SK-N-SH (cell line): Measurements from ENCODE around the gene ASIC2.

Experiments
- POLR2AphosphoS5 ChIP-seq: IDR thresholded peaks from 2 replicates; pipeline ENCODE4 v1.6.1; 2012; ENCODE audit warnings: low read depth, low read length
- RAD21 ChIP-seq: IDR thresholded peaks from 2 replicates; pipeline ENCODE4 v1.6.1; 2012; ENCODE audit warnings: mild to moderate bottlenecking, low read length
- RXRA ChIP-seq: IDR thresholded peaks from 2 replicates; pipeline ENCODE4 v1.4.0; 2012; ENCODE audit warnings: low read depth, mild to moderate bottlenecking, borderline replicate concordance
- TEAD4 ChIP-seq: IDR thresholded peaks from 2 replicates; pipeline ENCODE4 v1.4.0; 2012; ENCODE audit warnings: mild to moderate bottlenecking, borderline replicate concordance; ENCODE audit not compliant: insufficient read depth
- YY1 ChIP-seq: IDR thresholded peaks from 2 replicates; pipeline ENCODE4 v1.4.0; 2012; ENCODE audit warnings: low read depth, mild to moderate bottlenecking
- TF ChIP-seq, protein P1 (sequence below): fragments of 200-600 bp; sonication (generic); IDR thresholded peaks from 2 replicates; pipeline ENCODE4 v1.6.1; 2017; ENCODE audit warnings: antibody characterized with exemption, mild to moderate bottlenecking, moderate library complexity
- TF ChIP-seq, protein P2 (sequence below): IDR thresholded peaks from 2 replicates; pipeline ENCODE4; 2012
- TF ChIP-seq, protein P3 (sequence below): IDR thresholded peaks from 2 replicates; pipeline ENCODE4 v1.4.0; 2012; ENCODE audit warnings: low read depth, borderline replicate concordance
- TF ChIP-seq, protein P4 (sequence below): fragments of 150-350 bp; IDR thresholded peaks from 2 replicates; pipeline ENCODE4 v1.6.1; 2016; ENCODE audit warnings: mild to moderate bottlenecking, low read depth, low read length

DNA sequence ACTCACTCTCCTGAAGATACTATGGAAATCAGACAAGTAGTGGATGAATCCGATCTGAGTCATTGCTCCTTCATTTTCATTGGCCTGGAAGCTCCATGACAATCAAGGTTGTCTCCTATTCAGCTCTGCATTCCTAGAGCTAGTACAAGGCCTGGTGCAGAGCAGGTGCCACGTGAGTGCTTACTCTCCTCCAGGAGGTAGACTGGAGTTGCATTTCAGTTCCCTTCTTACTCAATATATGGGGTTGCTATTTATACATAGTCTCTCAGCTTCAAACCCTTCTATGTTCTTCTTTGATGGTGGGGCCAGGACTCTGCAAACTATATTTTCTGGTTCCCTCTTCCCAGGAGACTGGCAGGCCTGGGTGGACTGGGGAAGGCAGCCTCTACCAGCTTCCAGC, 148.3 kb downstream of the ASIC2 start:
- TF ChIP-seq, protein P1, sequence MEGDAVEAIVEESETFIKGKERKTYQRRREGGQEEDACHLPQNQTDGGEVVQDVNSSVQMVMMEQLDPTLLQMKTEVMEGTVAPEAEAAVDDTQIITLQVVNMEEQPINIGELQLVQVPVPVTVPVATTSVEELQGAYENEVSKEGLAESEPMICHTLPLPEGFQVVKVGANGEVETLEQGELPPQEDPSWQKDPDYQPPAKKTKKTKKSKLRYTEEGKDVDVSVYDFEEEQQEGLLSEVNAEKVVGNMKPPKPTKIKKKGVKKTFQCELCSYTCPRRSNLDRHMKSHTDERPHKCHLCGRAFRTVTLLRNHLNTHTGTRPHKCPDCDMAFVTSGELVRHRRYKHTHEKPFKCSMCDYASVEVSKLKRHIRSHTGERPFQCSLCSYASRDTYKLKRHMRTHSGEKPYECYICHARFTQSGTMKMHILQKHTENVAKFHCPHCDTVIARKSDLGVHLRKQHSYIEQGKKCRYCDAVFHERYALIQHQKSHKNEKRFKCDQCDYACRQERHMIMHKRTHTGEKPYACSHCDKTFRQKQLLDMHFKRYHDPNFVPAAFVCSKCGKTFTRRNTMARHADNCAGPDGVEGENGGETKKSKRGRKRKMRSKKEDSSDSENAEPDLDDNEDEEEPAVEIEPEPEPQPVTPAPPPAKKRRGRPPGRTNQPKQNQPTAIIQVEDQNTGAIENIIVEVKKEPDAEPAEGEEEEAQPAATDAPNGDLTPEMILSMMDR, result no peak
- TF ChIP-seq YY1, result no peak
- TF ChIP-seq POLR2AphosphoS5, result no peak
- no peak for TF ChIP-seq TEAD4
- TF ChIP-seq, protein P2, sequence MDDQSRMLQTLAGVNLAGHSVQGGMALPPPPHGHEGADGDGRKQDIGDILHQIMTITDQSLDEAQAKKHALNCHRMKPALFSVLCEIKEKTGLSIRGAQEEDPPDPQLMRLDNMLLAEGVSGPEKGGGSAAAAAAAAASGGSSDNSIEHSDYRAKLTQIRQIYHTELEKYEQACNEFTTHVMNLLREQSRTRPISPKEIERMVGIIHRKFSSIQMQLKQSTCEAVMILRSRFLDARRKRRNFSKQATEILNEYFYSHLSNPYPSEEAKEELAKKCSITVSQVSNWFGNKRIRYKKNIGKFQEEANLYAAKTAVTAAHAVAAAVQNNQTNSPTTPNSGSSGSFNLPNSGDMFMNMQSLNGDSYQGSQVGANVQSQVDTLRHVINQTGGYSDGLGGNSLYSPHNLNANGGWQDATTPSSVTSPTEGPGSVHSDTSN, result no peak
- no peak for TF ChIP-seq RXRA
- TF ChIP-seq, protein P3, sequence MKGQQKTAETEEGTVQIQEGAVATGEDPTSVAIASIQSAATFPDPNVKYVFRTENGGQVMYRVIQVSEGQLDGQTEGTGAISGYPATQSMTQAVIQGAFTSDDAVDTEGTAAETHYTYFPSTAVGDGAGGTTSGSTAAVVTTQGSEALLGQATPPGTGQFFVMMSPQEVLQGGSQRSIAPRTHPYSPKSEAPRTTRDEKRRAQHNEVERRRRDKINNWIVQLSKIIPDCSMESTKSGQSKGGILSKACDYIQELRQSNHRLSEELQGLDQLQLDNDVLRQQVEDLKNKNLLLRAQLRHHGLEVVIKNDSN, result no peak
- TF ChIP-seq RAD21, result no peak
- TF ChIP-seq, protein P4, sequence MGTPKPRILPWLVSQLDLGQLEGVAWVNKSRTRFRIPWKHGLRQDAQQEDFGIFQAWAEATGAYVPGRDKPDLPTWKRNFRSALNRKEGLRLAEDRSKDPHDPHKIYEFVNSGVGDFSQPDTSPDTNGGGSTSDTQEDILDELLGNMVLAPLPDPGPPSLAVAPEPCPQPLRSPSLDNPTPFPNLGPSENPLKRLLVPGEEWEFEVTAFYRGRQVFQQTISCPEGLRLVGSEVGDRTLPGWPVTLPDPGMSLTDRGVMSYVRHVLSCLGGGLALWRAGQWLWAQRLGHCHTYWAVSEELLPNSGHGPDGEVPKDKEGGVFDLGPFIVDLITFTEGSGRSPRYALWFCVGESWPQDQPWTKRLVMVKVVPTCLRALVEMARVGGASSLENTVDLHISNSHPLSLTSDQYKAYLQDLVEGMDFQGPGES, result no peak
